Activated CD8-positive, alpha-beta T cell treated with anti-CD3 and anti-CD28 coated beads for 36 hours (primary cell): ENCODE measurements around the gene IP6K2. TPM values are rescaled to one million over a fixed set of nuclear protein-coding genes. Genes with fewer than 3 reads are reported as not detected.
A peak's percentile ranks its signal among the peaks of the same experiment; 100 is the strongest.

Source experiments
- ATAC-seq: fragments of 200-7000 bp; cut with Tn5 transposase; one replicate; pipeline ENCODE4 v1.10.0; 2021; ENCODE audit warnings: mild to moderate bottlenecking, moderate library complexity
- CTCF ChIA-PET: fragments of 350-600 bp; sonication (Branson Sonifier 250); formaldehyde crosslinking; loops from one replicate; lab custom pipeline; 2021; ENCODE audit warnings: antibody characterized with exemption; lab: Charles Lee
- POLR2A ChIA-PET: fragments of 350-600 bp; sonication (Branson Sonifier 250); formaldehyde crosslinking; loops from one replicate; lab custom pipeline; 2021; ENCODE audit warnings: antibody characterized with exemption; lab: Charles Lee
- DNase-seq: peaks from one replicate; pipeline ENCODE4 v3.0.0-alpha.2; 2020
- H3K27ac Mint-ChIP-seq: one replicate; pipeline ENCODE4 v1.8.0; 2021; ENCODE audit warnings: mild to moderate bottlenecking, mixed read lengths
- H3K27me3 Mint-ChIP-seq: one replicate; pipeline ENCODE4 v1.8.0; 2021; ENCODE audit warnings: mixed read lengths
- H3K36me3 Mint-ChIP-seq: one replicate; pipeline ENCODE4 v1.8.0; 2021; ENCODE audit warnings: low read depth, mixed read lengths
- H3K4me1 Mint-ChIP-seq: one replicate; pipeline ENCODE4 v1.8.0; 2021; ENCODE audit warnings: low read depth, mixed read lengths
- H3K4me3 Mint-ChIP-seq: one replicate; pipeline ENCODE4 v1.8.0; 2021; ENCODE audit warnings: mild to moderate bottlenecking, moderate library complexity, mixed read lengths
- H3K9me3 Mint-ChIP-seq: one replicate; pipeline ENCODE4 v1.8.0; 2021; ENCODE audit warnings: mixed read lengths
- CTCF ChIP-seq: fragments of 200-600 bp; IDR thresholded peaks from one replicate; pipeline ENCODE4 v1.8.0; 2022; ENCODE audit warnings: antibody characterized with exemption, mild to moderate bottlenecking
- intact Hi-C: fragments of 100-400 bp; cut with micrococcal nuclease; formaldehyde crosslinking; loops from one replicate; pipeline ENCODE4 v1.10.0; 2022
- total RNA-seq, 2 experiments: library from RNA; stranded (reverse); gene quantifications; one replicate each; pipeline ENCODE4 v1.2.3, GENCODE V29; 2021

The IP6K2 gene
- total RNA-seq, 2 experiments from 2014 or later: 47.7 to 48.0 TPM

GRCh38 chr3:48684054-48684349, 33.0 kb downstream of the IP6K2 start:
- H3K27ac Mint-ChIP-seq: no peak overlapping the region
- POLR2A ChIA-PET: interaction anchor here (0.6 to 1.6 kb wide), 10 partner anchors 8 to 337 kb away, joined by 3 to 7 read pairs (median 4); partner anchors contain the start of genes CELSR3 and WDR6
- CTCF ChIA-PET: interaction anchor here (0.6 to 1.4 kb wide), 6 partner anchors 9 to 283 kb away, joined by 3 to 4 read pairs (median 3); no protein-coding TSS in a partner anchor
- ATAC-seq (no peak), DNase-seq (no peak)
- no peaks in the 10 kb centered on the region for H3K27me3 Mint-ChIP-seq
- no peaks in the 10 kb centered on the region for H3K9me3 Mint-ChIP-seq
- intact Hi-C loops: no loop called here
- peak overlapping the region; percentile 92 for H3K4me3 Mint-ChIP-seq
- no peak for TF ChIP-seq CTCF
- peaks cover 42% of the 10 kb centered on the region for H3K36me3 Mint-ChIP-seq
- H3K4me1 Mint-ChIP-seq: peaks cover 28% of the 10 kb centered on the region

- peaks cover 49% of the 10 kb centered on the region for H3K36me3 Mint-ChIP-seq
- no peak overlapping the region for H3K27ac Mint-ChIP-seq
- no peak for TF ChIP-seq CTCF
- no peaks in the 10 kb centered on the region for H3K27me3 Mint-ChIP-seq
- no peak for ATAC-seq
- no peak overlapping the region for H3K4me3 Mint-ChIP-seq
- CTCF ChIA-PET: interaction anchor here (0.7 to 1.3 kb wide), 3 partner anchors 20 to 47 kb away, joined by 3 to 4 read pairs (median 4); partner anchors contain the start of genes CELSR3 and SLC26A6
- intact Hi-C loops: no loop called here
- H3K9me3 Mint-ChIP-seq: no peaks in the 10 kb centered on the region
- DNase-seq: no peak
- POLR2A ChIA-PET: interaction anchor here (0.8 to 1.5 kb wide), 2 partner anchors 11 to 21 kb away, joined by 3 read pairs; no protein-coding TSS in a partner anchor
- peaks cover 28% of the 10 kb centered on the region for H3K4me1 Mint-ChIP-seq
These were observed 34.2 kb downstream of the IP6K2 start for GRCh38 chr3:48682786-48683185.

- H3K9me3 Mint-ChIP-seq: no peaks in the 10 kb centered on the region
- ChIA-PET POLR2A (interaction anchor here (2.3 kb wide), 1 partner anchor 11 kb away, joined by 11 read pairs; no protein-coding TSS in a partner anchor), CTCF (interaction anchor here (0.7 to 1.4 kb wide), 3 partner anchors 14 to 46 kb away, joined by 3 to 5 read pairs (median 5); partner anchors contain the start of gene SLC26A6)
- peaks cover 52% of the 10 kb centered on the region for H3K36me3 Mint-ChIP-seq
- ATAC-seq (no peak), DNase-seq (no peak)
- no peak for TF ChIP-seq CTCF
- H3K4me1 Mint-ChIP-seq: peaks cover 28% of the 10 kb centered on the region
- no peaks in the 10 kb centered on the region for H3K27me3 Mint-ChIP-seq
- no peak overlapping the region for H3K4me3 Mint-ChIP-seq
- intact Hi-C loops: no loop called here
- H3K27ac Mint-ChIP-seq: no peak overlapping the region
These were observed 34.9 kb downstream of the IP6K2 start for GRCh38 chr3:48681974-48682610.

GRCh38 chr3:48681541-48681880, 35.5 kb downstream of the IP6K2 start:
- H3K4me3 Mint-ChIP-seq: no peak overlapping the region
- ATAC-seq: no peak
- no peaks in the 10 kb centered on the region for H3K27me3 Mint-ChIP-seq
- no peaks in the 10 kb centered on the region for H3K9me3 Mint-ChIP-seq
- DNase-seq: no peak
- CTCF ChIA-PET: interaction anchor here (0.9 to 1.4 kb wide), 2 partner anchors 14 to 17 kb away, joined by 5 read pairs; no protein-coding TSS in a partner anchor
- peaks cover 52% of the 10 kb centered on the region for H3K36me3 Mint-ChIP-seq
- H3K4me1 Mint-ChIP-seq: peaks cover 26% of the 10 kb centered on the region
- H3K27ac Mint-ChIP-seq: no peak overlapping the region
- intact Hi-C loops: no loop called here
- no peak for TF ChIP-seq CTCF
- POLR2A ChIA-PET: interaction anchor here (2.3 kb wide), 1 partner anchor 10 kb away, joined by 11 read pairs; no protein-coding TSS in a partner anchor
